PFSK-1 (cell line): Measurements from ENCODE around the gene ANKK1.

Experiments used
- FOXP2 ChIP-seq: optimal IDR thresholded peaks from 2 replicates; pipeline ENCODE3; 2011; ENCODE audit warnings: borderline replicate concordance, control low read depth, inconsistent platforms; ENCODE audit not compliant: insufficient read depth; ENCODE audit errors: extremely low read length, extremely low read depth
- POLR2AphosphoS5 ChIP-seq: IDR thresholded peaks from 2 replicates; pipeline ENCODE4 v1.6.1; 2012; ENCODE audit warnings: low read depth, mild to moderate bottlenecking, control low read depth, low read length, moderate library complexity
- SIN3A ChIP-seq: IDR thresholded peaks from 2 replicates; pipeline ENCODE4 v1.6.1; 2012; ENCODE audit warnings: mild to moderate bottlenecking, low read length, moderate library complexity, borderline replicate concordance; ENCODE audit not compliant: insufficient read depth
- TAF1 ChIP-seq: IDR thresholded peaks from 2 replicates; pipeline ENCODE4 v1.6.1; 2012; ENCODE audit warnings: low read length, control low read depth, borderline replicate concordance; ENCODE audit not compliant: insufficient read depth
- TF ChIP-seq, protein P1 (sequence below), 2 experiments: IDR thresholded peaks; 2 replicates each; pipeline versions ENCODE4 v1.6.1 to v1.8.0; 2011 to 2012; ENCODE audit warnings: low read depth in 2 of 2, low read length in 2 of 2, control low read depth in 1 of 2, inconsistent platforms in 1 of 2, mild to moderate bottlenecking in 1 of 2, moderate library complexity in 1 of 2; ENCODE audit not compliant: insufficient read depth in 1 of 2

ANKK1 gene

DNA sequence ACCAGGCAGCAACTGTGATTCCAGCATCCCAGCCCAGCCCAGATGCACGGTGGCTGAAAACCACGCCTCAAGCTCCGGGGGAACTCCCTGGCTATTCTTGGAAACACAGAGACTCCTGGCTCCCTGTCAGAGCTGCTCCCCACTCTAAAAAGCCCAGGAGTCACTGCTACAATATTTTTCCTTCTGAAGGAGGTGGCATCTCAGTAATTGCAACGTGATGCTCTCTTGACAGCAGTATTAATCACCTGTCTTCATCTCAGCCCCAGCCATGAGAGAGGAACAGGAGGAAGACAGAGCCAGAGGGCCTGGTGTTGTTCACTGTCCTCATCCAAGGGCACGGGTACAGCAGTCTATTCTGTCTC lies 60.7 kb downstream of the ANKK1 start:
- TF ChIP-seq TAF1, result no peak
- no peak for TF ChIP-seq POLR2AphosphoS5
- TF ChIP-seq SIN3A, result no peak
- TF ChIP-seq FOXP2, result no peak
- TF ChIP-seq, protein P1, sequence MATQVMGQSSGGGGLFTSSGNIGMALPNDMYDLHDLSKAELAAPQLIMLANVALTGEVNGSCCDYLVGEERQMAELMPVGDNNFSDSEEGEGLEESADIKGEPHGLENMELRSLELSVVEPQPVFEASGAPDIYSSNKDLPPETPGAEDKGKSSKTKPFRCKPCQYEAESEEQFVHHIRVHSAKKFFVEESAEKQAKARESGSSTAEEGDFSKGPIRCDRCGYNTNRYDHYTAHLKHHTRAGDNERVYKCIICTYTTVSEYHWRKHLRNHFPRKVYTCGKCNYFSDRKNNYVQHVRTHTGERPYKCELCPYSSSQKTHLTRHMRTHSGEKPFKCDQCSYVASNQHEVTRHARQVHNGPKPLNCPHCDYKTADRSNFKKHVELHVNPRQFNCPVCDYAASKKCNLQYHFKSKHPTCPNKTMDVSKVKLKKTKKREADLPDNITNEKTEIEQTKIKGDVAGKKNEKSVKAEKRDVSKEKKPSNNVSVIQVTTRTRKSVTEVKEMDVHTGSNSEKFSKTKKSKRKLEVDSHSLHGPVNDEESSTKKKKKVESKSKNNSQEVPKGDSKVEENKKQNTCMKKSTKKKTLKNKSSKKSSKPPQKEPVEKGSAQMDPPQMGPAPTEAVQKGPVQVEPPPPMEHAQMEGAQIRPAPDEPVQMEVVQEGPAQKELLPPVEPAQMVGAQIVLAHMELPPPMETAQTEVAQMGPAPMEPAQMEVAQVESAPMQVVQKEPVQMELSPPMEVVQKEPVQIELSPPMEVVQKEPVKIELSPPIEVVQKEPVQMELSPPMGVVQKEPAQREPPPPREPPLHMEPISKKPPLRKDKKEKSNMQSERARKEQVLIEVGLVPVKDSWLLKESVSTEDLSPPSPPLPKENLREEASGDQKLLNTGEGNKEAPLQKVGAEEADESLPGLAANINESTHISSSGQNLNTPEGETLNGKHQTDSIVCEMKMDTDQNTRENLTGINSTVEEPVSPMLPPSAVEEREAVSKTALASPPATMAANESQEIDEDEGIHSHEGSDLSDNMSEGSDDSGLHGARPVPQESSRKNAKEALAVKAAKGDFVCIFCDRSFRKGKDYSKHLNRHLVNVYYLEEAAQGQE (IDR thresholded peaks at IDR 0.05; ENCODE audit: insufficient read depth in 1 of 2, low read depth in 2 of 2, low read length in 2 of 2), result no peak

DNA sequence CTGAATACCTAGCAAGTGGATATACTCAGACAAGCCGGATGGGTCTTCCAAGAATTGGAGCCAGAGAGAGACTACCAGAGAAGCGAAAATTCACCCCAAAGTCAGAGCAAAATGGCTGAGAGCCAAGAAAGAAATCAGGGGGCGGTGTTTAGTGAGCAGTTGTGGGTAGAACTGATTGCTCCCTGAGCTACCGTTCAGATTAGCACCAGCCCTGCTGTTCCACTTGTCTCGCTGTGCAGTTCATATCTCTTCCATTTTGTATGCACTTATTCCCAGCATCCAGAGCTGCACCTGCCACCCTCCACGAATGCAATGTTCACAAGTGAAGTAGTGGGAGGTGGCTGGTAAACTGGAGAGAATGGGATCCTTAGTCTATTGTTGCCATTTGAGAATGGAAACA lies 62.2 kb downstream of the ANKK1 start:
- no peak for TF ChIP-seq FOXP2
- TF ChIP-seq POLR2AphosphoS5, result no peak
- TF ChIP-seq SIN3A, result no peak
- TF ChIP-seq, protein P1 (IDR thresholded peaks at IDR 0.05; ENCODE audit: insufficient read depth in 1 of 2, low read depth in 2 of 2, low read length in 2 of 2), result no peak
- TF ChIP-seq TAF1, result no peak
